Eye (tissue), 1 donor: ENCODE measurements around the gene ABCD4.
"Not testable (repeated sequence)": the region's sequence is repeated elsewhere in the genome, so short reads cannot be mapped to it uniquely, and the experiment has no call there.

Experiments
- DNase-seq: peaks from one replicate; pipeline ENCODE4 v3.0.0-alpha.2; 2015

Gene ABCD4

GRCh38 chr14:74302634-74303569 is at the start of gene ABCD4:
ABCD4 (minus strand) TSS chr14:74302934; CDS start chr14:74302912, 22 bp downstream.
- DNase-seq, result peak; percentile 95

GRCh38 chr14:74350928-74351323 is 48.2 kb upstream of the ABCD4 start:
- DNase-seq, result no peak

- no peak for DNase-seq
Observed at GRCh38 chr14:74350211-74350927, 47.6 kb upstream of the ABCD4 start.

- DNase-seq, result no peak
Observed at GRCh38 chr14:74349757-74350156, 47.0 kb upstream of the ABCD4 start.

- no peak for DNase-seq
Observed at GRCh38 chr14:74348735-74349463, 46.2 kb upstream of the ABCD4 start.

- DNase-seq, result no peak
Observed at GRCh38 chr14:74348241-74348734, 45.6 kb upstream of the ABCD4 start, which contains the start of gene VRTN. VRTN (plus strand) TSS chr14:74348471; CDS start chr14:74356784, 8,313 bp downstream.

GRCh38 chr14:74347795-74348100 is 45.0 kb upstream of the ABCD4 start:
- DNase-seq, result no peak

- DNase-seq, result no peak
Observed at GRCh38 chr14:74347097-74347794, 44.5 kb upstream of the ABCD4 start.

GRCh38 chr14:74346341-74346740 is 43.6 kb upstream of the ABCD4 start:
- no peak for DNase-seq

- DNase-seq, result no peak
Observed at GRCh38 chr14:74333909-74334308, 31.2 kb upstream of the ABCD4 start.

GRCh38 chr14:74329950-74330552 is 27.3 kb upstream of the ABCD4 start:
- DNase-seq, result not testable (repeated sequence)

GRCh38 chr14:74326369-74327152 is 23.8 kb upstream of the ABCD4 start:
- DNase-seq, result peak; percentile 88

GRCh38 chr14:74325446-74325845 is 22.7 kb upstream of the ABCD4 start:
- no peak for DNase-seq

GRCh38 chr14:74324931-74325361 is 22.2 kb upstream of the ABCD4 start:
- peak; percentile 78 for DNase-seq

GRCh38 chr14:74314576-74314975 is 11.8 kb upstream of the ABCD4 start:
- DNase-seq, result peak; percentile 50

GRCh38 chr14:74313601-74314000 is 10.9 kb upstream of the ABCD4 start:
- DNase-seq, result no peak

GRCh38 chr14:74312161-74312560 is 9.4 kb upstream of the ABCD4 start:
- no peak for DNase-seq

- no peak for DNase-seq
Observed at GRCh38 chr14:74309125-74310022, 6.6 kb upstream of the ABCD4 start.

- DNase-seq, result no peak
Observed at GRCh38 chr14:74308695-74309094, 6.0 kb upstream of the ABCD4 start.

- DNase-seq, result peak; percentile 76
Observed at GRCh38 chr14:74302152-74302628, 544 bp downstream of the ABCD4 start.
